Mucosa of descending colon (tissue), 3 donors: ENCODE measurements around the gene SMIM35. TPM values are rescaled to one million over a fixed set of nuclear protein-coding genes. Genes with fewer than 3 reads are reported as not detected.

ENCODE experiments used
- ATAC-seq: fragments of 200-7000 bp; cut with Tn5 transposase; one replicate; pipeline ENCODE4 v1.9.1; 2020; ENCODE audit warnings: mild to moderate bottlenecking, moderate library complexity
- DNase-seq, 3 donors: peaks; one replicate each; pipeline ENCODE4 v3.0.0-alpha.2; 2020
- H3K36me3 ChIP-seq: fragments of 200-600 bp; one replicate; pipeline ENCODE4 v1.8.0; 2021; ENCODE audit warnings: low read depth, mild to moderate bottlenecking
- H3K4me1 ChIP-seq: fragments of 200-600 bp; one replicate; pipeline ENCODE4 v1.8.0; 2021; ENCODE audit warnings: low read depth, mild to moderate bottlenecking
- H3K4me3 ChIP-seq: fragments of 200-600 bp; one replicate; pipeline ENCODE4 v1.8.0; 2021; ENCODE audit warnings: mild to moderate bottlenecking
- H3K9me3 ChIP-seq: fragments of 200-600 bp; one replicate; pipeline ENCODE4 v1.8.0; 2021; ENCODE audit warnings: mild to moderate bottlenecking
- intact Hi-C, 2 donors: fragments of 100-400 bp; cut with DNase I in 1 of 2; cut with micrococcal nuclease in 1 of 2; formaldehyde crosslinking; loops; one replicate each; pipeline versions ENCODE4 v1.11.0 to v1.11.1; 2022; cut with DNase I, micrococcal nuclease
- total RNA-seq, 3 donors: library from RNA; stranded (reverse); fragmentation: NEBNext Ultra II Directional in 2 of 3; extraction: Animal tissue kit (Norgen Biotek cat#: 25700) in 2 of 3; gene quantifications; one replicate each; pipeline versions ENCODE4 v1.2.1 to v1.2.4, GENCODE V29; 2021 to 2023
- TF ChIP-seq, protein P1 (sequence below): fragments of 200-600 bp; IDR thresholded peaks from one replicate; pipeline ENCODE4 v1.8.0; 2022; ENCODE audit warnings: antibody characterized with exemption, mild to moderate bottlenecking
- donor health status: DM: no; HTN: no; CAD: no; lungs with moderate emphysema.
- donor health status: DM: no; HTN: no; CAD: no.
- donor health status: DM: no; HTN: yes; CAD: no.

The SMIM35 gene
- total RNA-seq, 3 donors from 2014 or later, result not detected

DNA sequence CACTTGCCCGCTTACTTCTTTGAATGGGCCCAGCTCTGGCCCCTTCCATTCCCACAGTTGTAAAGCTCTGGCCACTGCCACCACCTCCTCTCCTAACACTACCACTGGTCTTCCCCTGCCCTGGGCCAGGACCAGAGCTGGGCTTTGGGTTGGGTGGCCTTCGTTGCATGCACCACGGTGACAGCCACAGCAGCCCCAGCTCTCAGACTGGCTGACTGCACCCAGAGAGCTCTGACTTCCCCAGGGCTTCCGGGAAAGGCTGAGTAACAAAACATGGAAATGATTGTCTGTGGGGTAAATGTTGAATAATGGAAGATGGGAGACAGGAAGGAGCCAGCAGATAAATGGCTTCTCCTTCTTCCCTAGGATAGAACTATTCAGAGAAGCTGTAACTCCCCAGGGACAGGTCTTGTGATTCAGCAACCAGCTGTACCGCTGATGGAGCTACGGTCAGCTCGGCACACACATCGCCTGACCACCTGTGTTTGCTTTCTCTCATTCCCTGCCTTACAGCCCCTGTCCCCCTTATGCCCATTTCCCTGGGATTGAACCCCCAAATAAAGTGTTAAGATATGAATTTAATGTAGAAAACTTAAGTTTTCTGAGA is 38.3 kb upstream of the SMIM35 start:
- Histone ChIP-seq H3K9me3 (no peaks in the 10 kb centered on the region), H3K4me1 (no peaks in the 10 kb centered on the region), H3K36me3 (no peaks in the 10 kb centered on the region), H3K4me3 (no peak overlapping the region)
- ATAC-seq (no peak), DNase-seq (no peak)
- TF ChIP-seq, protein P1, sequence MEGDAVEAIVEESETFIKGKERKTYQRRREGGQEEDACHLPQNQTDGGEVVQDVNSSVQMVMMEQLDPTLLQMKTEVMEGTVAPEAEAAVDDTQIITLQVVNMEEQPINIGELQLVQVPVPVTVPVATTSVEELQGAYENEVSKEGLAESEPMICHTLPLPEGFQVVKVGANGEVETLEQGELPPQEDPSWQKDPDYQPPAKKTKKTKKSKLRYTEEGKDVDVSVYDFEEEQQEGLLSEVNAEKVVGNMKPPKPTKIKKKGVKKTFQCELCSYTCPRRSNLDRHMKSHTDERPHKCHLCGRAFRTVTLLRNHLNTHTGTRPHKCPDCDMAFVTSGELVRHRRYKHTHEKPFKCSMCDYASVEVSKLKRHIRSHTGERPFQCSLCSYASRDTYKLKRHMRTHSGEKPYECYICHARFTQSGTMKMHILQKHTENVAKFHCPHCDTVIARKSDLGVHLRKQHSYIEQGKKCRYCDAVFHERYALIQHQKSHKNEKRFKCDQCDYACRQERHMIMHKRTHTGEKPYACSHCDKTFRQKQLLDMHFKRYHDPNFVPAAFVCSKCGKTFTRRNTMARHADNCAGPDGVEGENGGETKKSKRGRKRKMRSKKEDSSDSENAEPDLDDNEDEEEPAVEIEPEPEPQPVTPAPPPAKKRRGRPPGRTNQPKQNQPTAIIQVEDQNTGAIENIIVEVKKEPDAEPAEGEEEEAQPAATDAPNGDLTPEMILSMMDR, result no peak
- intact Hi-C loops, result no loop called here

DNA sequence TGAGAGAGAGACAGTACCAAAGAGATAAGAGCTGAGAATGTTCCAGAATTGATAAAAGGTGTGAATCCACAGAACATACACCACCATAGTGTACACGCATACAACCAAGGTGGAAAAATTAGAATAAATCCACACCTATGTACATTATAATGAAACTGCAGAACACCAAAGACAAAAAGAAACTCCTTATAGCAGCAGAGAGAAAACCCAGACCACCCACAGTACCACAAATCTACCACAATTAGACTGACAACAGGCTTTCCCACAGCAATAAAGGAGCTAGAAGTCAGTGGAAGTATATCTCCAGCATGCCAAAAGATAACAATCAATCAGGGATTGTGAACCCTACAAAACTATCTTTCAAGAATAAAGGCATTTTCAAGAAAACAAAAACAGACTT is 34.0 kb upstream of the SMIM35 start:
- Histone ChIP-seq H3K4me1 (no peaks in the 10 kb centered on the region), H3K9me3 (no peaks in the 10 kb centered on the region), H3K4me3 (no peak overlapping the region), H3K36me3 (peaks cover 4% of the 10 kb centered on the region)
- no peak for ATAC-seq
- intact Hi-C loops, result no loop called here
- no peak for DNase-seq
- TF ChIP-seq, protein P1, result no peak

DNA sequence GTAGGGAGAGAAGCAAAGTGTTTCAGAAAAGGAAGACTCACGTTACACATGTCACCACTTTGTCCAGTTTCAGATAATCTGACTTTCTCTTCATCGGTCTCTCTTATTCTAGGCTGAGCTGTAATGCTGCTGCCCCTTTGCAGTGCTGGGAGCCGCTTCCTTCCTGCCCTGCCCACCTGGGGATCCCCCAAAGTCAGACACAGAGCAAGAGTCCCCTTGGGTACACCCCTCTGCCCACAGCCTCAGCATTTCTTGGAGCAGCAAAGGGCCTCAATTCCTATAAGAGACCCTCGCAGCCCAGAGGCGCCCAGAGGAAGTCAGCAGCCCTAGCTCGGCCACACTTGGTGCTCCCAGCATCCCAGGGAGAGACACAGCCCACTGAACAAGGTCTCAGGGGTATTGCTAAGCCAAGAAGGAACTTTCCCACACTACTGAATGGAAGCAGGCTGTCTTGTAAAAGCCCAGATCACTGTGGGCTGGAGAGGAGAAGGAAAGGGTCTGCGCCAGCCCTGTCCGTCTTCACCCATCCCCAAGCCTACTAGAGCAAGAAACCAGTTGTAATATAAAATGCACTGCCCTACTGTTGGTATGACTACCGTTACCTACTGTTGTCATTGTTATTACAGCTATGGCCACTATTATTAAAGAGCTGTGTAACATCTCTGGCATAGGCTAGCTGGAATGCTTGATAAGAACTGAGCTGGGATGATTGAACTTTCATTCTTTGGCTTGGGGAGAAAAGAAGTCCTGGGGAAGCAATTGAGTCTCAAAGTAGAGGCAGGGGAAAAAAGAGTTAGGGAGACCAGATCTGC is 31.2 kb upstream of the SMIM35 start:
- no peak for ATAC-seq
- H3K9me3 ChIP-seq, result no peaks in the 10 kb centered on the region

DNA sequence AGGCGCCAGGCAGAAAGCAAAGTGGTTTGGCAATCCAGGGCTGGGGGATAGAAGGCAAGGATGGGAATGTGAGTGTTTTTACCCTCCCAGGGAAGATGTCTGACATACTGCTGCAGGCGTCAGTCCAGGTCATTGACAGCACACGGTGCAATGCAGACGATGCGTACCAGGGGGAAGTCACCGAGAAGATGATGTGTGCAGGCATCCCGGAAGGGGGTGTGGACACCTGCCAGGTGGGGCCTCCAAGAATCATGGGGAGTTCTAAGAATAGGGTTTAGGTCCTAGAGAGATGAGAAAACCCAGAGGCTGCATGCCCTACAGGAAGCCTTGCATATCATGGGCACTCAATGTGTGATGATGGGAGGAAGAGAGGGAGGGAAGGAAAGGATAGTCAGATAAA is 28.3 kb upstream of the SMIM35 start:
- DNase-seq (no peak), ATAC-seq (no peak)
- intact Hi-C loops, result no loop called here
- Histone ChIP-seq H3K9me3 (no peaks in the 10 kb centered on the region), H3K4me1 (no peaks in the 10 kb centered on the region), H3K36me3 (peaks cover 4% of the 10 kb centered on the region), H3K4me3 (no peak overlapping the region)
- TF ChIP-seq, protein P1, result no peak

More for the DNA sequence above, 31.2 kb upstream of the SMIM35 start:
- no peaks in the 10 kb centered on the region for H3K4me1 ChIP-seq
- peaks cover 4% of the 10 kb centered on the region for H3K36me3 ChIP-seq
- no peak overlapping the region for H3K4me3 ChIP-seq
- TF ChIP-seq, protein P1, result no peak
- intact Hi-C loops, result no loop called here
- DNase-seq, result no peak

DNA sequence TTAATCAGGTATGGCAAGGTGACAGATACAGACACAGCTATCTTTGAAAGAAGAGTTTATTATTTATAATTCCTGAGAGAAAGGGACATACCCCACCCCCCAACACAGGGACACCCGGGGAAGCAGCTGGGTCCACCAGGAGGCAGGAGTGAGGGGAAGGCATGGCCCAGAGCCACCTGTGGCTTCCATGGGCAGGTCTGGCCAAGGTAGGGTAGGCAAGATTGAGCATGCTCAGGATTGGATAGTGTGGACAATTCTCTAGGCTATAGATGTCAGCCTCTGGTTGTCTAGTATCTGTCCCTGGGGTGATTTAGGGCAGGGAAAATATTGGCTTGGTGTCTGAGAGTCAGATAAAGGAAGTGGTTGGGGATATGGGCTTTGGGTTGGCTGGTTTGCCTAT is 27.5 kb upstream of the SMIM35 start:
- ATAC-seq (no peak), DNase-seq (no peak)
- H3K4me3 ChIP-seq, result no peak overlapping the region
- no peaks in the 10 kb centered on the region for H3K4me1 ChIP-seq
- TF ChIP-seq, protein P1, result no peak
- no peaks in the 10 kb centered on the region for H3K36me3 ChIP-seq
- intact Hi-C loops, result no loop called here
- no peaks in the 10 kb centered on the region for H3K9me3 ChIP-seq
